Upper lobe of right lung (tissue), 1 donor: ENCODE results near the gene NME3. TPM values are rescaled to one million over a fixed set of nuclear protein-coding genes. Genes with fewer than 3 reads are reported as not detected.
A peak's percentile ranks its signal among the peaks of the same experiment; 100 is the strongest.

Experiments
- ATAC-seq: fragments of 200-7000 bp; cut with Tn5 transposase; one replicate; pipeline ENCODE4 v1.9.1; 2020; ENCODE audit warnings: mild to moderate bottlenecking, moderate library complexity
- DNase-seq: peaks from one replicate; pipeline ENCODE4 v3.0.0-alpha.2; 2020
- H3K27ac ChIP-seq: fragments of 200-600 bp; one replicate; pipeline ENCODE4 v1.8.0; 2022
- H3K27me3 ChIP-seq: fragments of 200-600 bp; one replicate; pipeline ENCODE4 v1.8.0; 2022; ENCODE audit warnings: mild to moderate bottlenecking
- H3K36me3 ChIP-seq: fragments of 200-600 bp; one replicate; pipeline ENCODE4 v1.8.0; 2022
- H3K4me1 ChIP-seq: fragments of 200-600 bp; one replicate; pipeline ENCODE4 v1.8.0; 2022
- H3K4me3 ChIP-seq: fragments of 200-600 bp; one replicate; pipeline ENCODE4 v1.8.0; 2022; ENCODE audit warnings: mild to moderate bottlenecking
- H3K9me3 ChIP-seq: fragments of 200-600 bp; one replicate; pipeline ENCODE4 v1.8.0; 2022
- intact Hi-C: fragments of 100-400 bp; cut with DNase I; formaldehyde crosslinking; loops from one replicate; pipeline ENCODE4 v1.11.0; 2022
- microRNA-seq: library from miRNA; unstranded; fragments of <30 nt; microRNA quantifications from one replicate; pipeline ENCODE4 v1.2.0, GENCODE V29; 2020; ENCODE audit warnings: borderline microRNAs expressed
- total RNA-seq: library from RNA; stranded (reverse); fragmentation: NEBNext Ultra II Directional; extraction: Animal tissue kit (Norgen Biotek cat#: 25700); gene quantifications from one replicate; pipeline ENCODE4 v1.2.1, GENCODE V29; 2021
- TF ChIP-seq, protein P1 (sequence below): fragments of 200-600 bp; IDR thresholded peaks from one replicate; pipeline ENCODE4 v1.8.0; 2022; ENCODE audit warnings: antibody characterized with exemption
- donor health status: DM: no; HTN: yes; CAD: no; lungs with severe emphysema.

The NME3 gene
- total RNA-seq, 1 donor from 2014 or later, result 67.2 TPM

GRCh38 chr16:1723450-1724147 is 47.7 kb downstream of the NME3 start:
- DNase-seq, result no peak
- Histone ChIP-seq H3K4me1 (peaks cover 26% of the 10 kb centered on the region), H3K36me3 (peaks cover 20% of the 10 kb centered on the region), H3K4me3 (no peak overlapping the region), H3K27me3 (no peaks in the 10 kb centered on the region), H3K9me3 (no peaks in the 10 kb centered on the region), H3K27ac (peak overlapping the region; percentile 55)
- ATAC-seq, result peak; percentile 62
- intact Hi-C loops, result no loop called here
- TF ChIP-seq, protein P1, sequence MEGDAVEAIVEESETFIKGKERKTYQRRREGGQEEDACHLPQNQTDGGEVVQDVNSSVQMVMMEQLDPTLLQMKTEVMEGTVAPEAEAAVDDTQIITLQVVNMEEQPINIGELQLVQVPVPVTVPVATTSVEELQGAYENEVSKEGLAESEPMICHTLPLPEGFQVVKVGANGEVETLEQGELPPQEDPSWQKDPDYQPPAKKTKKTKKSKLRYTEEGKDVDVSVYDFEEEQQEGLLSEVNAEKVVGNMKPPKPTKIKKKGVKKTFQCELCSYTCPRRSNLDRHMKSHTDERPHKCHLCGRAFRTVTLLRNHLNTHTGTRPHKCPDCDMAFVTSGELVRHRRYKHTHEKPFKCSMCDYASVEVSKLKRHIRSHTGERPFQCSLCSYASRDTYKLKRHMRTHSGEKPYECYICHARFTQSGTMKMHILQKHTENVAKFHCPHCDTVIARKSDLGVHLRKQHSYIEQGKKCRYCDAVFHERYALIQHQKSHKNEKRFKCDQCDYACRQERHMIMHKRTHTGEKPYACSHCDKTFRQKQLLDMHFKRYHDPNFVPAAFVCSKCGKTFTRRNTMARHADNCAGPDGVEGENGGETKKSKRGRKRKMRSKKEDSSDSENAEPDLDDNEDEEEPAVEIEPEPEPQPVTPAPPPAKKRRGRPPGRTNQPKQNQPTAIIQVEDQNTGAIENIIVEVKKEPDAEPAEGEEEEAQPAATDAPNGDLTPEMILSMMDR, result peak; percentile 87

DNA sequence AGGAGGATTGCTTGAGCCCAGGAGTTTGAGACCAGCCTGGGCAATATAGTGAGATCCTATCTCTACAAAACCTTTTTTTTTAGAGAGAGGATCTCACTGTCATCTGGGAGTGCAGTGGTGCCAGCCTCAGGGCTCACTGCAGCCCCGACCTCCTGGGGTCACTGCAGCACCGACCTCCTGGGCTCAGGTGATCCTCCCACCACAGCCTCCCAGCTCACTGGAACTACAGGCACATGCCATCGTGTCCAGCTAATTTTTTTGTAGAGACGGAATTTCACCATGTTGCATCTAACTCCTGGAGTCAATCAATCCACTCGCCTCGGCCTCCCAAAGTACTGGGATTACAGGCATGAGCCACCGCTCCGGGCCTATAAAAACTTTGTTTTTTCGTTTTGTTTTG is 50.0 kb downstream of the NME3 start:
- Histone ChIP-seq H3K4me1 (peaks cover 26% of the 10 kb centered on the region), H3K9me3 (no peaks in the 10 kb centered on the region), H3K27ac (peak overlapping the region; percentile 56), H3K36me3 (peaks cover 9% of the 10 kb centered on the region), H3K27me3 (no peaks in the 10 kb centered on the region), H3K4me3 (no peak overlapping the region)
- intact Hi-C loops, result no loop called here
- DNase-seq (no peak), ATAC-seq (no peak)
- TF ChIP-seq, protein P1, result no peak

Small RNA genes lying within 50 kb of the gene (microRNA-seq; reads per million reads assigned to microRNA genes)
- not detected for gene MIR3177

Other genes with a start within 250 kb of the NME3 start
- gene TMEM204, start 237.9 kb downstream of the NME3 start, total RNA-seq, result 69.2 TPM
- 38.4 TPM for gene IFT140, start 159.5 kb downstream of the NME3 start, total RNA-seq
- 21.4 TPM for gene CRAMP1, start 159.2 kb downstream of the NME3 start, total RNA-seq
- gene JPT2, start 93.3 kb downstream of the NME3 start, total RNA-seq, result 44.8 TPM
- 77.3 TPM for gene MAPK8IP3, start 65.3 kb downstream of the NME3 start, total RNA-seq
- gene EME2, start 1.3 kb upstream of the NME3 start, total RNA-seq, result 19.2 TPM
- 62.7 TPM for gene MRPS34, start 1.6 kb upstream of the NME3 start, total RNA-seq
- 43.0 TPM for gene SPSB3, start 11.0 kb upstream of the NME3 start, total RNA-seq
- gene NUBP2, start 11.4 kb upstream of the NME3 start, total RNA-seq, result 38.9 TPM
- gene IGFALS, start 22.2 kb upstream of the NME3 start, total RNA-seq, result 2.5 TPM
- 71.8 TPM for gene HAGH, start 55.3 kb upstream of the NME3 start, total RNA-seq
- gene FAHD1, start 55.7 kb upstream of the NME3 start, total RNA-seq, result 17.2 TPM
- gene MEIOB, start 100.6 kb upstream of the NME3 start, total RNA-seq, result not detected
- not detected for gene HS3ST6, start 146.9 kb upstream of the NME3 start, total RNA-seq
- gene MSRB1, start 171.7 kb upstream of the NME3 start, total RNA-seq, result 28.8 TPM
- gene RPL3L, start 183.1 kb upstream of the NME3 start, total RNA-seq, result not detected
- gene NDUFB10, start 188.0 kb upstream of the NME3 start, total RNA-seq, result 86.7 TPM
- gene RPS2, start 193.3 kb upstream of the NME3 start, total RNA-seq, result 1,490 TPM
- gene RNF151, start 195.3 kb upstream of the NME3 start, total RNA-seq, result not detected
- 24.7 TPM for gene TBL3, start 200.5 kb upstream of the NME3 start, total RNA-seq
- gene NOXO1, start 209.9 kb upstream of the NME3 start, total RNA-seq, result 1.8 TPM
- 23.1 TPM for gene GFER, start 212.7 kb upstream of the NME3 start, total RNA-seq
- gene SYNGR3, start 218.4 kb upstream of the NME3 start, total RNA-seq, result 0.61 TPM
- gene ZNF598, start 238.3 kb upstream of the NME3 start, total RNA-seq, result 38.2 TPM
- gene NPW, start 248.2 kb upstream of the NME3 start, total RNA-seq, result not detected